HPDE6-E6E7 (cell line): Measurements from ENCODE around the gene FDXACB1.

Experiments used
- DNase-seq: peaks from one replicate; pipeline ENCODE4 v3.0.0; 2011; ENCODE audit warnings: missing footprints; ENCODE audit errors: extremely low spot score

Gene FDXACB1, protein sequence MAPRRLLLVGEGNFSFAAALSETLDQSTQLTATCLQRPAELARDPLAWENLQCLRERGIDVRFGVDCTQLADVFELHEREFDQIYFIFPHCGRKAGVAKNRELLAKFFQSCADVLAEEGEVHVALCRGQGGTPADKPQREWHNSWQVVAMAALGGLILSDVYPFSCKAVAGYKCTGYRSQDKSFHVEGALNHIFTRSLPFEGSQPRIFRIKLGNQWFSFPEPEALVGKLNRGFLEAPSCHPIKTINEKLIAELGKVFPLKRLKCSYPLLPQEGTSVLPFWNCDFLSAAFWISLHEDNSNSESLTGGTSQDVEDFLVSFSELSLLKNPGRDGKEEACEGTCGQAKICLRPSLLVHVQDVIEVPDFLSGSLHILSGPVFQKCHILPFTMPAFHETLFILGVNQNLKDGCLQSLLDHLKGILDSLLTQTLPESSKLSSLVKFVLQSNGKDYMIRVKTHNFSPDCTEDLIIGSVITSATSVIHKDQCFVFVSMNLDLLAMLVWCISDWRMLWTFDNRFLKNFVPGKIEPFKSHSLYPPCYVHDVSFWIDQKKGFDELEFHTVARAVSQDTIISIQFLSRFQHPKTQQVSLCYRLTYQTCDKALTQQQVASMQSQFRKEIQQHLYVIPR

DNA sequence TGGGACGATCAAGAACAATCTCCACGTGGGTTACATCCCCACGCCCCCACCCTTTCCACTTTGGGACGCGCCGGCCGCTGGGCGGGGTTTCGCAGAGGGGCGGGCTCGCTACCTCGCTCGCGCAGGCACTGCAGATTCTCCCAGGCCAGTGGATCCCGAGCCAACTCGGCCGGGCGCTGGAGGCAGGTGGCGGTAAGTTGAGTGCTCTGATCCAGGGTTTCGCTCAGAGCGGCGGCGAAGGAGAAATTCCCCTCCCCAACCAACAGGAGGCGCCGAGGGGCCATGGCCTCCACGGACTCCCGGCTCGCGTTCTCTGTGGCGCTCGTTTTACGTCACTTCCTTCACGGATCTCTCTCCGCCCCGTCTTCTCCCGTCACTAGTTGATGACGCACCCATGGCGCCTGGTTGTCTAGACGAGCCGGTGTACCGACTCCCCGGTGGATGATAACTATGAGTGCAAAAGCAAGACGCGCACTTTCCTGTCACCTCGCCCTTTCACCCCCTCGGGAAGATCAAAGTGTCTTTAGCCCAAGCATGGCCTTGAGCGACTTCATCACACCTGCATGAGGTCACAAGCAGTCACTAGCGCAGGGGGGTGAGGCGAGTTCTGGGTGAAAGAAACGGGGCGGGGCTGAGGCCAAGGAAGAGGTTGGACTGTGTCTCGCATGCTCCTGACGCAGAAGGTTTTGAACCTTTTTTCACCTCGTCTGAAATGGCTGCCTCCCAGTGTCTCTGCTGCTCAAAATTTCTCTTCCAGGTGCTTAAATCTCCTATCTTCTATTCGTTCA is at the start of gene FDXACB1, which contains the start of gene CFAP68:
FDXACB1 (minus strand) TSS at position 317 of the 788 bp plus-strand sequence; CDS start at position 284, 33 bp downstream.
CFAP68 (plus strand) TSS at position 693 of the 788 bp plus-strand sequence; CDS start at position 713, 20 bp downstream.
- peak; percentile 94 for DNase-seq

- DNase-seq = peak; percentile 89
These were observed 47.8 kb upstream of the FDXACB1 start for GRCh38 chr11:111926505-111927391.

DNA sequence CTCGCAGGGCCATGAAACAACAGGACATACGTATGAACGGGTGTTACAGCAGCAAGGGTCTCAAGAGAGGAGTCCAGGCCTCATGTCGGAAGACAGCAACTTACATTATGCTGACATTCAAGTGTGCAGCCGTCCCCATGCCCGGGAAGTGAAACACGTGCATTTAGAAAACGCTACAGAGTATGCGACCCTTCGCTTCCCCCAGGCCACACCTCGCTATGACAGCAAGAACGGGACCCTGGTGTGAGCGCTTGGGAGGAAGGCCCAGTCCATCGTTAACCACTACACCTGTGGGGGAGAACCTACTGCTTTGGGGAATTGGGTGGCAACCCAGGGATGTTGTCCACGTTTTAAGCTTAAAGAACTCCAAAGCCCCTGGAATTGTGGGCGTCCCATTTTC is 47.0 kb upstream of the FDXACB1 start:
- DNase-seq = no peak

- DNase-seq = no peak
These were observed 45.0 kb upstream of the FDXACB1 start for GRCh38 chr11:111923951-111924350.

GRCh38 chr11:111923351-111923788 is 44.4 kb upstream of the FDXACB1 start:
- DNase-seq = no peak

DNA sequence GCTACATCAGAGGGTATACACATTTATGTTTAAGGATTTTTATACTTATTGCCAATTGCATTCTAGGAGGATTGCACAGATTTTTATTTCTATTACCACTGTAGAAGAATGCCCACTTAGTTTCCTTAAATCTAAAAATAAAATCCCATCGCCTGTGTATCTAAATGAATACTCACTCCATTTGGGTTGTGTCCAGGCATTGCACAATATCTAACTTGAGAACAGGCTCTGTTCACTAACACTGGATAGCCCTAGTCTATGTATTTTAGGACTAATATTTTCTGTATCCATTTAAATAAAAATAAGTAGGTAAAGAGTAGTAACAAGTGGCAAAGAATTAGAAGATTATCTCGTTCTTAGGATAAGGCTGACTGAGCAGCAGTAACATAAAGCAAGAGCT is 43.8 kb upstream of the FDXACB1 start:
- no peak for DNase-seq

DNA sequence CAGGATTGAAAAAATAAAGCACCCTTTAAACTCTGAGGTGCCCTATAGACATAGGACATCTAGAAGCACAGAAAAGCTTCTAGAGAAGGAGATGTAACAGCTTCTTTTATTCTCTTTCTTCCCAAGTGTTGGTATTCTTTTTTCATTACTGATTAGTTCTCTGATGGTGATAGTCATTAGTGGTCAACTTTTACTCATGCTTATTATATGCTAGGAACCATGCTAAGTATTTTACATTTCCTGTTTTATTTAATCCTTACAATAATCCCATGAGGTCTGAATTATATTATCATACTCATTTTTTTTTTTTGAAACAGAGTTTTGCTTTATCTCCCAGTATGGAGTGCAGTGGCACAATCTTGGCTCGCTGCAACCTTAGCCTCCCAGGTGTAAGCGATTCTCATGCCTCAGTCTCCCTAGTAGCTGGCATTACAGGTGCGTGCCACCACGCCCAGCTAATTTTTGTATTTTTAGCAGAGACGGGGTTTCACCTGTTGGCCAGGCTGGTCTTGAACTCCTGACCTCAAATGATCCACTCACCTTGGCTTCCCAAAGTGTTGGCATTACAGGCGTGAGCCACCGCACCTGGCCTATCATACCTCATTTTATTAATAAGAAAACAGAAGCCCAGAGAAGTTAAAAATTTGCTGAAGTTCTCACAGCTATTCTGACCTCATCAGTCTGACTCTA is 42.7 kb upstream of the FDXACB1 start:
- DNase-seq = no peak

GRCh38 chr11:111920908-111921307 is 41.9 kb upstream of the FDXACB1 start:
- DNase-seq = no peak

DNA sequence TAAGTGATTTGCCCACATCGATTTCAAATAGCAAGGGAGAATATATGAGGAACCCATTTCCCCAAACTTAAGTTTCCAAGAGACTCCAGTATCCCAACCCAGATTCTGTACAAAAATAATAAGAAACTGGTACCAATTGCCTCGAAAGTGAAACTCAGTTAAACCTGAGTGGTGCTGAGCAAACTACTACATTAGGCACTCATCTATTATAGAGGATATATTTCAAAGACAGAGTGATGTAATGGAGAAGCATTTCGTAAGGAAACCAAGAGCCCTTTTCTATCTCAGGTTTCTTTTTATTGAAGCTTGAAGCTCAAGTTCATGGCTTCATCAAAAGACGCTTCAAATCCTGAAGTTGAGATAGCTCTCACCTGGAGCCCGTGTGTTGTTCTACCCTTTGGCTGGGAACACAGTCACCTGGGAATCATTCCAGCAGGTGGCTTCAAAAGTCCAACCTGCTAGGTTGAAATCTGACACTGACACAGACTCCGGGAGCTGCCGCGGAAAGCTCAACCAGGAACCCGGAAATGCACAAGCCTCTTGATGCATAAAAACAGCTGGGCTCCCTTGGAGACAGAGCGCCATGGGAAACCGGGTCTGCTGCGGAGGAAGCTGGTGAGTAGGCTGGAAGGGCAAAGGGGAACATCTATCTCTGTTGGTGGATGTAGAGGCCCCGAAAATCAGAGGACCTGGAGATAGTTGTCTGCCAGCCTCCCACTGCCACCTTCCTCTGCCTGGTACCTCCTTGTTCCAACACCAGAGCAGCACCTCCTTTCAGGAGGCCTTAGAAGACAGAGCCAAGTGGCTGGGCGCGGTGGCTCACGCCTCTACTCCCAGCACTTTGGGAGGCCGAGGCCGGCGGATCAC is 39.7 kb upstream of the FDXACB1 start, which contains the start of gene C11orf52:
C11orf52 (plus strand) TSS at position 524 of the 867 bp plus-strand sequence; CDS start at position 584, 60 bp downstream.
- peak; percentile 81 for DNase-seq

GRCh38 chr11:111917788-111918187 is 38.8 kb upstream of the FDXACB1 start:
- no peak for DNase-seq

GRCh38 chr11:111917312-111917711 is 38.3 kb upstream of the FDXACB1 start:
- DNase-seq = no peak

- no peak for DNase-seq
These were observed 37.8 kb upstream of the FDXACB1 start for GRCh38 chr11:111916768-111917167.

DNA sequence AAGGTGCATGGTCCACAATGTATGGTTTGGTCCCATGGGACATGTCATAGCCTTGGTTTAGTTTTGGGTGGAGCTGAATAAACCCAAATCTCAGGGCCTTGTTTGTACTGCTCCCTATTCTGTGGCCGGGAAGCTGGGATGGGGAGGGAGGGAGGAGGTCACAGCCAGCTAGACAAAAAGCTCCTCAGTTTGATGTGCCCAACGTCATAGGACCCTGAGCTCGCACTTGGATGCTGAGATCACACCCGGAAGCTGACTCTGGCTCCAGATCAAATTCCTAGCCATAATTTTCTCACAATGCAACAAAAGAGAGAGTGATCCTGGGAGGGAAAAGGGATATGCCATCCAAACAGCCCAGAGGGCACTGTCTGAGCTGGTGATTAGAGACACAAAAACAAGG is 35.0 kb upstream of the FDXACB1 start:
- DNase-seq = no peak

DNA sequence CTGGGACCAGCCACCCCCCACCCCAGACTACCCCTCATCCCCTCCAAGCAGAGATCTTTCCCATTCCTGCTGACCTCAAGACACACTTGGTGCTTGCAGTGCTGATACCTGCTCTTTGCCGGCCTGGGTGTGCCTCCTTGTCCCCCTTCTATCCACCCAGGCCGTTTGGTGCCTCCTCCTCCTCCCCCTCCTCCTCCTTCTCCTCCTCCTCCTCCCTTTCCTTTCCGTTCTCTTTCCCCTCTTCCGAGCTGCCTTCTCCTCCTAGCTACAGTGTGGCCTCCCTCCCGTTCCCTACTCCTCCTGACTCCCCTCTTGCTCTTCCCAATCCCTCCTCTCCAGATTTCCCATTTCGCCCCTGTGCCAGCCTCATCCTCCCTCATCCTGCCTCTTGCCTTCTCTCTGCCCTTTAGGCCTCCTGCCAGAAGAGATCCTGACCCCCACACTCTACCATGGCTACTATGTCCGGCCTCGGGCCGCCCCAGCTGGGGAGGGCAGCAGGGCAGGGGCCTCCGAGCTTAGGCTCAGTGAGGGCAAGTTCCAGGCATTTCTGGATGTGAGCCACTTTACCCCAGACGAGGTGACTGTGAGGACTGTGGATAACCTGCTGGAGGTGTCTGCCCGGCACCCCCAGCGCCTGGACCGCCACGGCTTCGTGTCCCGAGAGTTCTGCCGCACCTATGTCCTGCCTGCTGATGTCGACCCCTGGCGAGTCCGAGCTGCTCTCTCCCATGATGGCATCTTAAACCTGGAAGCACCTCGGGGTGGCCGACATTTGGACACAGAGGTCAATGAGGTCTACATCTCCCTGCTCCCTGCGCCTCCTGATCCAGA is 34.3 kb upstream of the FDXACB1 start:
- DNase-seq = no peak

DNA sequence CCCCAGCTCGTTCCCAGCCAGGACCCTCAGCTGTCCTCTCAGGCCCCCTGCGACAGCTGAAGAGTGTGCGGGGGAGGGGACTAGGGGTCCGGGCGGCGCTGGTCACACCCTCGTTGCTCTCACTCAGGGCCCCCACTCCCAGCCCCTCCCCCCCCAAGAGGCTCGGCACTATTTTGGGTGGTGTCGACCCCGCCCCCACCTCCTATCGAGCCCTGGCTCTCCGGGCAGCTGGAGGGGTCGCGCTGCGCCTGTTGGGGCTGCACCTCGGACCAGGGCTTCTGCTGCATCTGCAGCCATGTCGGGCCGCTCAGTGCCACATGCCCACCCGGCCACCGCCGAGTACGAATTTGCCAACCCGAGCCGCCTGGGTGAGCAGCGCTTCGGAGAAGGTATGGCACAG is 33.6 kb upstream of the FDXACB1 start, which contains the start of gene HSPB2:
HSPB2 (plus strand) TSS at position 200 of the 400 bp plus-strand sequence; CDS start at position 296, 96 bp downstream.
- no peak for DNase-seq

- DNase-seq = peak; percentile 54
These were observed 32.8 kb upstream of the FDXACB1 start, which contains the start of gene CRYAB for GRCh38 chr11:111911563-111912401. TSS of gene CRYAB (minus strand) at chr11:111911770. CDS start at chr11:111911724, 46 bp downstream.
